GM12878 (cell line): ENCODE results near the gene KRI1. TPM values are rescaled to one million over a fixed set of nuclear protein-coding genes. Genes with fewer than 3 reads are reported as not detected.

ENCODE experiments used
- ATAC-seq: fragments of 200-7000 bp; cut with Tn5 transposase; 3 replicates; pipeline ENCODE4 v1.9.1; 2020; ENCODE audit warnings: mild to moderate bottlenecking, moderate library complexity
- BruUV-seq: library from RNA; stranded (reverse); fragments of 400-500 nt; replicated peaks from 2 replicates; lab custom pipeline; 2021; lab: Mats Ljungman, UMichigan
- CTCF ChIA-PET: fragments of 300-600 bp; sonication (Branson Sonifier 250); formaldehyde crosslinking; extraction: SDS; loops from one replicate; lab custom pipeline; 2021; ENCODE audit warnings: inconsistent platforms; lab: Yijun Ruan, JAX
- POLR2A ChIA-PET: fragments of 350-600 bp; formaldehyde crosslinking; extraction: SDS; loops from one replicate; lab custom pipeline; 2021; ENCODE audit warnings: inconsistent platforms; lab: Charles Lee
- RAD21 ChIA-PET: fragments of 300-600 bp; sonication (Branson Sonifier 250); formaldehyde crosslinking; loops from one replicate; lab custom pipeline; 2023; ENCODE audit warnings: antibody characterized with exemption; ENCODE audit not compliant: unreplicated experiment; lab: Charles Lee
- SMC1A ChIA-PET: fragments of 300-600 bp; sonication (Branson Sonifier 250); formaldehyde crosslinking; loops from one replicate; lab custom pipeline; 2023; ENCODE audit not compliant: unreplicated experiment, uncharacterized antibody; lab: Charles Lee
- DNase-seq: peaks from one replicate; pipeline ENCODE4 v3.0.0-alpha.2; 2011; ENCODE audit warnings: low read depth, low spot score
- FAIRE-seq: peaks from 3 replicates; lab custom pipeline; 2011; peaks lifted over from hg19 to GRCh38; lab: Jason Lieb, UNC
- H2AFZ ChIP-seq: 2 replicates; pipeline ENCODE4 v1.6.0; 2011; ENCODE audit warnings: low read depth, low read length, control low read depth; ENCODE audit not compliant: control insufficient read depth
- H3K27ac ChIP-seq: 2 replicates; pipeline ENCODE4 v1.5.1; 2011; ENCODE audit warnings: control low read depth; ENCODE audit not compliant: control insufficient read depth, insufficient read depth
- H3K27me3 ChIP-seq, 2 experiments: replicated peaks in 1 of 2; 2 replicates each; pipeline versions ENCODE4 v1.6.0 to v1.6.1; 2011; ENCODE audit warnings: low read length in 1 of 2; ENCODE audit not compliant: control insufficient read depth in 2 of 2, insufficient read depth in 2 of 2
- H3K36me3 ChIP-seq, 2 experiments: 2 replicates each; pipeline ENCODE4 v1.5.1; 2011; ENCODE audit warnings: low read length in 1 of 2; ENCODE audit not compliant: control insufficient read depth in 2 of 2, insufficient read depth in 2 of 2
- H3K4me1 ChIP-seq: 2 replicates; pipeline ENCODE4 v1.6.1; 2011; ENCODE audit warnings: mild to moderate bottlenecking, low read length, moderate library complexity, mixed read lengths; ENCODE audit not compliant: control insufficient read depth, insufficient read depth
- H3K4me2 ChIP-seq: 2 replicates; pipeline ENCODE4 v1.6.0; 2011; ENCODE audit warnings: control low read depth; ENCODE audit not compliant: control insufficient read depth, insufficient read depth
- H3K4me3 ChIP-seq: fragments of 200-600 bp; sonication (generic); 2 replicates; pipeline ENCODE4 v1.5.1; 2016
- H3K79me2 ChIP-seq: 2 replicates; pipeline ENCODE4 v1.6.0; 2011; ENCODE audit warnings: low read length; ENCODE audit not compliant: control insufficient read depth, insufficient read depth
- H3K9ac ChIP-seq: 2 replicates; pipeline ENCODE4 v1.8.0; 2011; ENCODE audit warnings: low read length, control low read depth, mixed read lengths; ENCODE audit not compliant: control insufficient read depth, insufficient read depth
- H3K9me3 ChIP-seq: replicated peaks from 3 replicates; pipeline ENCODE4 v1.5.1; 2011; ENCODE audit warnings: mild to moderate bottlenecking, low read length; ENCODE audit not compliant: control insufficient read depth, insufficient read depth
- H4K20me1 ChIP-seq: 2 replicates; pipeline ENCODE4 v1.6.0; 2011; ENCODE audit not compliant: control insufficient read depth, insufficient read depth
- ATF7 ChIP-seq: fragments of 450-650 bp; IDR thresholded peaks from 2 replicates; pipeline ENCODE4 v1.6.1; 2016; ENCODE audit warnings: low read depth, mild to moderate bottlenecking
- FOS ChIP-seq: IDR thresholded peaks from 3 replicates; pipeline ENCODE4 v1.6.1; 2011; ENCODE audit warnings: borderline replicate concordance; ENCODE audit not compliant: insufficient read length; ENCODE audit errors: extremely low read depth
- JUNB ChIP-seq: IDR thresholded peaks from 2 replicates; pipeline ENCODE4 v1.6.1; 2016; ENCODE audit warnings: antibody characterized with exemption, mild to moderate bottlenecking
- NFIC ChIP-seq: IDR thresholded peaks from 2 replicates; pipeline ENCODE4 v1.6.1; 2012; ENCODE audit warnings: low read depth, mild to moderate bottlenecking, inconsistent platforms, low read length, moderate library complexity
- NFYA ChIP-seq: IDR thresholded peaks from 2 replicates; pipeline ENCODE4 v1.6.1; 2011; ENCODE audit warnings: low read depth, mild to moderate bottlenecking, low read length, improper control_type of control experiment, borderline replicate concordance
- PKNOX1 ChIP-seq: fragments of 450-650 bp; IDR thresholded peaks from 2 replicates; pipeline ENCODE4 v1.6.1; 2016; ENCODE audit warnings: mild to moderate bottlenecking
- RAD21 ChIP-seq: IDR thresholded peaks from 2 replicates; pipeline ENCODE4 v1.6.1; 2011; ENCODE audit warnings: mild to moderate bottlenecking, low read depth, low read length, moderate library complexity; ENCODE audit not compliant: insufficient read depth
- RELB ChIP-seq: fragments of 450-650 bp; IDR thresholded peaks from 2 replicates; pipeline ENCODE4 v1.6.1; 2017; ENCODE audit warnings: low read depth, mild to moderate bottlenecking, moderate library complexity
- SRF ChIP-seq, 2 experiments: IDR thresholded peaks; 2 replicates each; pipeline ENCODE4 v1.6.1; 2011; ENCODE audit warnings: low read depth in 2 of 2, low read length in 2 of 2, mild to moderate bottlenecking in 1 of 2, moderate library complexity in 1 of 2
- SUZ12 ChIP-seq: fragments of 200-600 bp; sonication (generic); IDR thresholded peaks from one replicate; pipeline ENCODE4 v1.6.1; 2018; ENCODE audit warnings: antibody characterized with exemption, mild to moderate bottlenecking; ENCODE audit not compliant: unreplicated experiment
- ZNF217 ChIP-seq: fragments of 450-650 bp; IDR thresholded peaks from 2 replicates; pipeline ENCODE4 v1.6.1; 2017; ENCODE audit warnings: antibody characterized with exemption, mild to moderate bottlenecking
- ZNF24 ChIP-seq: fragments of 450-650 bp; IDR thresholded peaks from 2 replicates; pipeline ENCODE4 v1.6.1; 2017; ENCODE audit warnings: antibody characterized with exemption, mild to moderate bottlenecking
- ZNF622 ChIP-seq: fragments of 450-650 bp; IDR thresholded peaks from 2 replicates; pipeline ENCODE4 v1.6.1; 2017; ENCODE audit warnings: mild to moderate bottlenecking, inconsistent platforms
- WGBS: methylation state at CpG from one replicate; pipeline ENCODE4 v1.1.6; 2016; ENCODE audit warnings: low lambda C conversion rate; ENCODE audit not compliant: insufficient replicate concordance, insufficient coverage; ENCODE audit errors: missing lambda C conversion rate; 5-methylcytosine and 5-hydroxymethylcytosine counted together
- in situ Hi-C: fragments of 300-500 bp; cut with MboI; formaldehyde crosslinking; loops from 9 replicates; pipeline ENCODE4 v1.14.3; 2018; ENCODE audit warnings: mixed read lengths
- intact Hi-C: fragments of 100-400 bp; cut with micrococcal nuclease; formaldehyde crosslinking; loops from one replicate; pipeline ENCODE4 v1.14.2; 2022; ENCODE audit not compliant: unreplicated experiment
- polyA plus RNA-seq, 11 experiments: library from polyadenylated mRNA; depleted of rRNA in 4 of 11; unstranded in 6 of 11; stranded (reverse) in 5 of 11; fragments of >200 nt; fragmentation: Nextera tagmentation in 4 of 11; fragmentation: Illumina TruSeq in 1 of 11; extraction: Ambion mirVana in 4 of 11; extraction: Trizol in 1 of 11; gene quantifications; 1 replicate in 1 of 11; 2 replicates in 10 of 11; pipeline versions ENCODE4 v1.2.1 to v1.2.3, GENCODE V29; 2011 to 2016; ENCODE audit warnings: inconsistent platforms in 2 of 11, missing spikeins in 2 of 11, low read depth in 1 of 11
- total RNA-seq, 4 experiments: library from RNA; depleted of rRNA in 3 of 4; stranded (reverse); fragments of >200 nt in 3 of 4; fragmentation: Illumina TruSeq in 1 of 4; extraction: Trizol in 1 of 4; gene quantifications; 2 replicates each; pipeline versions ENCODE4 v1.2.1 to v1.2.3, GENCODE V29; 2013 to 2021
- TF ChIP-seq, protein P1 (sequence below), 3 experiments: IDR thresholded peaks in 2 of 3; conservative IDR thresholded peaks in 1 of 3; 2 replicates each; pipeline ENCODE4 v1.5.1; 2011; ENCODE audit warnings: low read depth in 3 of 3, low read length in 3 of 3, mild to moderate bottlenecking in 3 of 3, control low read depth in 2 of 3, moderate library complexity in 2 of 3, inconsistent platforms in 1 of 3, mixed read lengths in 1 of 3; ENCODE audit not compliant: control insufficient read depth in 2 of 3, insufficient read depth in 1 of 3; ENCODE audit errors: extremely low read depth in 1 of 3
- TF ChIP-seq, protein P2 (sequence below): fragments of 450-650 bp; IDR thresholded peaks from 2 replicates; pipeline ENCODE4 v1.6.1; 2016; ENCODE audit warnings: mild to moderate bottlenecking, moderate library complexity, borderline replicate concordance

The KRI1 gene
- total and polyA plus RNA-seq, 10 of the 15 experiments (the other 5 are each of a cell fraction or from before 2014, with no cell fraction given) = 0.98 to 42.5 (median 24.7) TPM

DNA sequence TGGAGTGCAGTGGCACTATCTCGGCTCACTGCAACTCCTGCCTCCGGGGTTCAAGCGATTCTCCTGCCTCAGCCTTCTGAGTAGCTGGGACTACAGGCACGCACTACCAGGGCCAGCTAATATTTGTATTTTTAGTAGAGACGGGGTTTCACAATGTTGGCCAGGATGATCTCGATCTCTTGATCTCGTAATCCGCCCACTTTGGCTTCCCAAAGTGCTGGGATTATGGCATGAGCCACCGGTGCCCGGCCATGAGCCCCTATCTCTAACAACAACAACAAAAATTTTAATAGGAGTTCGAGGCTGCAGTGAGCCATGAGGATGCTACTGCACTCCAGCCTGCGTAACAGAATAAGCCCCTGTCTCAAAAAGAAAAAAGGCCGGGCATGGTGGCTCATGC, 16.3 kb upstream of the KRI1 start:
- ChIA-PET CTCF (interaction anchor here (0.6 to 9.3 kb wide), 30 partner anchors 9 to 277 kb away, joined by 3 to 397 read pairs (median 8); partner anchors contain the start of genes CDKN2D, DNM2 and QTRT1), SMC1A (interaction anchor here (0.9 to 9.0 kb wide), 12 partner anchors 13 to 282 kb away, joined by 3 to 252 read pairs (median 4); partner anchors contain the start of gene QTRT1), RAD21 (interaction anchor here (0.7 to 5.7 kb wide), 18 partner anchors 8 to 184 kb away, joined by 3 to 250 read pairs (median 5); partner anchors contain the start of genes ATG4D, DNM2 and QTRT1), POLR2A (interaction anchor here (1.0 to 4.0 kb wide), 5 partner anchors 14 to 118 kb away, joined by 3 to 24 read pairs (median 3); no protein-coding TSS in a partner anchor)
- Histone ChIP-seq H3K9me3 (no peaks in the 10 kb centered on the region), H3K9ac (no peak overlapping the region), H3K27ac (no peak overlapping the region), H3K4me2 (no peak overlapping the region), H3K79me2 (no peaks in the 10 kb centered on the region), H2AFZ (no peak overlapping the region), H3K4me1 (peaks cover 2% of the 10 kb centered on the region; the same call in 1 of the 2 replicates), H3K27me3 (no peaks in the 10 kb centered on the region; a peak in 1 of 4 replicates), H3K4me3 (no peak overlapping the region), H4K20me1 (no peaks in the 10 kb centered on the region), H3K36me3 (no peaks in the 10 kb centered on the region)
- intact Hi-C loops = no loop called here
- FAIRE-seq = no peak
- no TSS peak for BruUV-seq
- no peak for DNase-seq
- WGBS = 68% methylated on average over 13 of the region's 13 CpGs
- in situ Hi-C loops = loop anchor here (5.0 kb wide), 2 partner anchors 60 to 115 kb away; no protein-coding TSS in a partner anchor
- ATAC-seq = no peak
- TF ChIP-seq FOS (no peak), ZNF217 (no peak), PKNOX1 (no peak), RAD21 (no peak), NFIC (no peak), RELB (no peak), ZNF622 (no peak), ZNF24 (no peak), SUZ12 (no peak), ATF7 (no peak), SRF (IDR thresholded peaks at IDR 0.05; ENCODE audit: low read depth in 2 of 2, low read length in 2 of 2) (no peak), JUNB (no peak), NFYA (no peak)
- TF ChIP-seq, protein P1, sequence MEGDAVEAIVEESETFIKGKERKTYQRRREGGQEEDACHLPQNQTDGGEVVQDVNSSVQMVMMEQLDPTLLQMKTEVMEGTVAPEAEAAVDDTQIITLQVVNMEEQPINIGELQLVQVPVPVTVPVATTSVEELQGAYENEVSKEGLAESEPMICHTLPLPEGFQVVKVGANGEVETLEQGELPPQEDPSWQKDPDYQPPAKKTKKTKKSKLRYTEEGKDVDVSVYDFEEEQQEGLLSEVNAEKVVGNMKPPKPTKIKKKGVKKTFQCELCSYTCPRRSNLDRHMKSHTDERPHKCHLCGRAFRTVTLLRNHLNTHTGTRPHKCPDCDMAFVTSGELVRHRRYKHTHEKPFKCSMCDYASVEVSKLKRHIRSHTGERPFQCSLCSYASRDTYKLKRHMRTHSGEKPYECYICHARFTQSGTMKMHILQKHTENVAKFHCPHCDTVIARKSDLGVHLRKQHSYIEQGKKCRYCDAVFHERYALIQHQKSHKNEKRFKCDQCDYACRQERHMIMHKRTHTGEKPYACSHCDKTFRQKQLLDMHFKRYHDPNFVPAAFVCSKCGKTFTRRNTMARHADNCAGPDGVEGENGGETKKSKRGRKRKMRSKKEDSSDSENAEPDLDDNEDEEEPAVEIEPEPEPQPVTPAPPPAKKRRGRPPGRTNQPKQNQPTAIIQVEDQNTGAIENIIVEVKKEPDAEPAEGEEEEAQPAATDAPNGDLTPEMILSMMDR (IDR thresholded peaks at IDR 0.05 in 2 of 3, conservative IDR thresholded peaks at IDR 0.05 in 1 of 3; ENCODE audit: control insufficient read depth in 2 of 3, extremely low read depth in 1 of 3, insufficient read depth in 1 of 3, low read depth in 3 of 3, low read length in 3 of 3) = no peak
- TF ChIP-seq, protein P2, sequence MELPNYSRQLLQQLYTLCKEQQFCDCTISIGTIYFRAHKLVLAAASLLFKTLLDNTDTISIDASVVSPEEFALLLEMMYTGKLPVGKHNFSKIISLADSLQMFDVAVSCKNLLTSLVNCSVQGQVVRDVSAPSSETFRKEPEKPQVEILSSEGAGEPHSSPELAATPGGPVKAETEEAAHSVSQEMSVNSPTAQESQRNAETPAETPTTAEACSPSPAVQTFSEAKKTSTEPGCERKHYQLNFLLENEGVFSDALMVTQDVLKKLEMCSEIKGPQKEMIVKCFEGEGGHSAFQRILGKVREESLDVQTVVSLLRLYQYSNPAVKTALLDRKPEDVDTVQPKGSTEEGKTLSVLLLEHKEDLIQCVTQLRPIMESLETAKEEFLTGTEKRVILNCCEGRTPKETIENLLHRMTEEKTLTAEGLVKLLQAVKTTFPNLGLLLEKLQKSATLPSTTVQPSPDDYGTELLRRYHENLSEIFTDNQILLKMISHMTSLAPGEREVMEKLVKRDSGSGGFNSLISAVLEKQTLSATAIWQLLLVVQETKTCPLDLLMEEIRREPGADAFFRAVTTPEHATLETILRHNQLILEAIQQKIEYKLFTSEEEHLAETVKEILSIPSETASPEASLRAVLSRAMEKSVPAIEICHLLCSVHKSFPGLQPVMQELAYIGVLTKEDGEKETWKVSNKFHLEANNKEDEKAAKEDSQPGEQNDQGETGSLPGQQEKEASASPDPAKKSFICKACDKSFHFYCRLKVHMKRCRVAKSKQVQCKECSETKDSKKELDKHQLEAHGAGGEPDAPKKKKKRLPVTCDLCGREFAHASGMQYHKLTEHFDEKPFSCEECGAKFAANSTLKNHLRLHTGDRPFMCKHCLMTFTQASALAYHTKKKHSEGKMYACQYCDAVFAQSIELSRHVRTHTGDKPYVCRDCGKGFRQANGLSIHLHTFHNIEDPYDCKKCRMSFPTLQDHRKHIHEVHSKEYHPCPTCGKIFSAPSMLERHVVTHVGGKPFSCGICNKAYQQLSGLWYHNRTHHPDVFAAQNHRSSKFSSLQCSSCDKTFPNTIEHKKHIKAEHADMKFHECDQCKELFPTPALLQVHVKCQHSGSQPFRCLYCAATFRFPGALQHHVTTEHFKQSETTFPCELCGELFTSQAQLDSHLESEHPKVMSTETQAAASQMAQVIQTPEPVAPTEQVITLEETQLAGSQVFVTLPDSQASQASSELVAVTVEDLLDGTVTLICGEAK = no peak
